Activated CD8-positive, alpha-beta memory T cell treated with anti-CD3 and anti-CD28 coated beads for 48 hours (primary cell): ENCODE measurements around the gene TECR.
"Not testable (repeated sequence)": the region's sequence is repeated elsewhere in the genome, so short reads cannot be mapped to it uniquely, and the experiment has no call there.

Source experiments
- DNase-seq, 3 experiments: peaks; one replicate each; pipeline ENCODE4 v3.0.0-alpha.2; 2020; ENCODE audit warnings: low read depth in 2 of 3, low spot score in 2 of 3

TECR gene

DNA sequence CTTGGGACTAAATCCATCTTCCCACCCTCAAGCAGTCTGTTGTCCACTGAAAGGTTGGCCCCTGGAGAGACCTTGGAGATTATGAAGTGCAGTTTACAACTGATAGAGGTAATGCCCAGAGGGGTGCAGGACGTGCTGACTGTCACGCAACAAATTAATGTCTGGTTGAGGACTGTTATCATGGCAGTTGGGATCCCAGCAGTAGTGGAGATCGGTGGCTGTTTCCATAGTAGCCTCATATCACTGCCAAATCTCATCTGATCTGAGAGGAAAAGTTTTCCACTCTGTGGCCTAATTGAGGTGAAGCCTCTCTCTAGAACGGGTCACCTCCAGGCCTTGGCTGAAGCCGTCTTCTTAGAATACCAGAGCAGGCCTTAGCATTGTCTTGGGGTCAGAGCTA lies 4.1 kb downstream of the TECR start:
- DNase-seq = no peak

- DNase-seq = no peak
These were observed 7.7 kb downstream of the TECR start for GRCh38 chr19:14536926-14537692.

DNA sequence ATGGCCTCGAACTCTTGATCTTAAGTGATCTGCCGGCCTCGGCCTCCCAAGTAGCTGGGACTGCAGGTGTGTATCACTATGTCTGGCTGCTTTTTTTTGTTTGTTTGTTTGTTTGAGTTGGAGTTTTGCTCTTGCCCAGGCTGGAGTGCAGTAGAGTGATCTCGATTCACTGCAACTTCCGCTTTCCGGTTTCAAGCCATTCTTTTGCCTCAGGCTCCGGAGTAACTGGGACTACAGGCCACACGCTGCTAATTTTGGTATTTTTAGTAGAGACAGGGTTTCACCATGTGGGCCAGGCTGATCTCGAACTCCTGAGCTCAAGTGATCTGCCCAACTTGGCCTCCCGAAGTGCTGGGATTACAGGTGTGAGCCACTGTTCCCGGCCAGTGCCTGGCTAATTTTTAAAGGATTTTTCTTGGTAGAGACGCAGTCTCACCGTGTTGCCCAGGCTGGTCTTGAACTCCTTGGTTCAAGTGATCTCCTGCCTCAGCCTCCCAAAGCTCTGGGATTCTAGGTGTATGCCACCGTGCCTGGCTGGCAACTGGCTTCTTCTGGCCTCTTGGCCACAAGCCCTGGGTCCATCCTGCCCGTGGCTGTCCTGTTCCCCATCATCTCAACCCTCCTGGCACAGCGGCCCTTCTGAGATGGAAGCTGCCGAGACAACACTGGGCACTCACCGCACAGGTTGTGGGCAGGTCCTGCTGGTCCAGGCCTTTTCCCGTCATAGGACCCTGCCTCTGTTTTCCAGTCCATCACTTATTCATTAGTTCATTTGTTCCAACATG lies 11.5 kb downstream of the TECR start:
- no peak for DNase-seq

GRCh38 chr19:14541979-14542378 lies 12.6 kb downstream of the TECR start:
- DNase-seq = not testable (repeated sequence)

- no peak for DNase-seq
These were observed 13.4 kb downstream of the TECR start for GRCh38 chr19:14542711-14543328.

DNA sequence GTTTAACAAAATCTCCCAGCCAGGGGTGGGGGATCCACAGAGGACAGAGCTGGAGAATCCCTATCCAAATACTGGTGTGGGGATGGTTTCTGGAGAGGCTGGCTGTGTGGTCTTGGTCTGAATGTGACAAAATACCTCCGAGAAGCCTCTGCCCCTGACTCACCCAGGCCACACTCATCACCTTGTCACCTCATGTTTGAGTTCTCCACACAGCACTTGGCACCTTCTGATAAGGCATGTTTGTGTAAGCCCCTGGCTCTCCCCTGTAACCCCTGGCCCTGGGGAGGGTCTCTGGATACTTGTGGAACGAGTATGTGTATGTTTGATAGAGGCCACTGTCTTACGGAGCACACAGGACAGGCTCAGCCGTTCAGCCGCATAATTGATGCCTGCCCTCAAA lies 14.7 kb downstream of the TECR start:
- no peak for DNase-seq

DNA sequence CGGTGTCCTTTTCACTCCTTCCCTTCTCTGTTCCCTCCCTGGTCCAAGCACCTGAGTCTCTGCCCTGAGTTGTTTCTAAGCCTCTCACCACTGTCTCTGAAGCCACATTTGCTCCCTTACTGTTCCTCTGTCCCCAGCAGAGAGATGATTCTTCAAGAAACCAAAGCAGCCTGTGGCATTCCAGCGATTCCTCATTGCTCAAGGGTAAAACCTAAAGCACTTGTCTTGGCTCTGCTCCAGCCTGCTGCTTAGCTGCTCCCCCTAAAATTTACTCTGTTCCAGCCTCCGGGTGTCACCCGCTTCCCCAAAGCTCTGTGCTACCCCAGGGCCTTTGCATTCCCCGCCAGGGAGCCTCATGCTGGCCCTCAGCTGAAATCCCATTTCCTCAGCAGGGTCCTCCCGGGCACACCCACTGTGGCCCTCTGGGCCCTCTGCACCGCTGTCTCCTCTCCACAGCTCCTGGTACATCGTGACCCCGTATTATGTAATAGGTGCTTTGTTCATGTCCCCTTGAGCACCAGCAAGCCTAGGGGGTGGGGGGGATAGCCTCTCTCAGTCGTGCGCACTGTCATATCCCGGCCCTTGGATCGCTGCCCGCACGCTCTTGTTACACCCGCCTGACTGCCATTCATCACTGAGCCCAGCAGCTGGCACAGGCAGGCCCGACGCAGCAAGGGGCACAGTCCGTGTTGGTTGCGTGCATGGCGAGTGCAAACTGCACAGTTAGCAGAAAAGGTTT lies 15.8 kb downstream of the TECR start:
- no peak for DNase-seq

- DNase-seq = no peak
These were observed 16.3 kb downstream of the TECR start for GRCh38 chr19:14545716-14546082.

DNA sequence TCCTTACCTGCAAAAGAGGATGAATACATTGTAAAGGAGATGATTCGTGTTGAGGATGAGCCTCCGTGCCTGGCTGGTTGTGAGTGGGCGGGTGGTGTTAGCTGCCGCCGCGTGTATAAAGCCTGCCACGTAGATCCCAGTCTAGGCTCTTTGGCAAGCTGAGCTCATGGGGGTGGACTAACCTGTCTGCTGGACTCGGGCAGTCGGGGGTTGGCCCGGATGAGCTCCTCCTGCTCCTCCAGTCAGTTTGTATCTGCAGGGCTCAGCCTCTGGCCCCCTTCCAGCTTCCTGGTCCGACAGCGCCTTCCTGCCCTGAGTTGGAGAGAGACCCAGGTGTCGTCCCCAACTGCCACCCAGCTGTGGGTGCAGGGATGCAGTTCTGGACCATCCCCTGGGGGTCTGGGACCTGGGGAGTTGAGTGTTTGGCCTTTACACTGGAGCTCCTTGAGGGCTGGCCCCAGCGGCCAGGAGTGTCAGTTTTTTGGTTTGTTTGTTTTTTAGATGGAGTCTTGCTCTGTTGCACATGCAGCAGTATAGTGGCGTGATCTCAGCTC lies 20.9 kb downstream of the TECR start:
- DNase-seq = no peak

- peak in 2 of 3 experiments; percentile 19 to 33 for DNase-seq
These were observed 22.0 kb downstream of the TECR start for GRCh38 chr19:14551134-14552005.

DNA sequence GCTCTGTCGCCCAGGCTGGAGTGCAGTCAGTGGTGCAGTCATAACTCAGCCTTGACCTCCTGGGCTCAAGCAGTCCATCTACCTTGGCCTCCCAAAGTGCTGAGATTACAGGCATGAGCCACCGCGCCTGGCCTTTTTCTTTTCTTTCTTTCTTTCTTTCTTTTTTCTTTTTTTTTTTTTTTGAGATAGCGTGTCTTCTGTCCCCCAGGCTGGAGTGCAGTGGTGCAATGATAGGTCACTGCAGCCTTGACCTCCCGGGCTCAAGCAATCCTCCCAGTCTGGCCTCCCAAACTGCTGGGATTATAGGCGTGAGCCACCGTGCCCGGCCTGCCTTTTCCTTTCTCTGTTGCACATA lies 22.6 kb downstream of the TECR start:
- not testable (repeated sequence) for DNase-seq

DNA sequence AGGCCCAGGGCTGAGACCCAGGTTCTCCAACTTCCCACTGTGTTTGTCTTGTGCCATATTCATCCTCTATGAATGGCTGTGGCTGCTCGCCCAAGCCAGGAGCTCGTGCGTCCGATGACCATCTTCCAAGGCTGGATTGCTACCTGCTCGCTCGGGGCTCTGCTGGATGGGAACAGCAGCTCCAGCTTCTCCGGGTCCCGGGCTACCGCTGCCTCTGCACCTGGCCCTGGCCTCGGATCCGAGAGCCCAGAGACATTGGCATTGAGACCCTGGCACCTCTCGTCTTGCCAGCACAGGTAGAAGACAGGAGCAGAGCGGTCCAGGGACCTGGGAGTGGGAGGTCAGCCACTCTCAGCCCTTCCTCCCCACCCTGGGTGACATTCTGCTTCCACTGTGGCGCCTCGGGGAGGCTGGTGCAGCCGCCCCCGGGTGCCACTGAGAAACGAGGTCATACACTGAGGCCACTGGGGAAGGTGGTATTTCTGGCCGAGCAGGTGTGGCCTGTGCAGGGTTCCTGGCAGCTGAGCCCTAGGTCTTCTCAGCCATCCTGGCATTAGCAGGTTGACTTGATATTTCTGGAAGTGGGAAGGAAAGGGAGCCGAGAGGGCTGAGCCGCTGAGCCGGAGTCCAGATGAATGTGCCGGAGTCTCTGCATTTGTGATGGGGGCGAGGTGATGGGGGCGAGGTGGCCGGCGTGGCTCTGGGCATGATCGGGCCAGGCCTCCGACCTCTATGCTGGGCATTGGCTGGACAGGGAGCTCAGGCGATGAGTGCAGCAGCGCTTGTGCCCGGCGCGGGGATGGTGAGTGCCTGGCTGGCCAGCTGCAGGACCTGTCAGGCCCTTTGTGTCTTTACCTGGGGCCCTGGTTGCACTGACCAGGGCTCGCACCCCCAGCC lies 23.9 kb downstream of the TECR start:
- DNase-seq = no peak

DNA sequence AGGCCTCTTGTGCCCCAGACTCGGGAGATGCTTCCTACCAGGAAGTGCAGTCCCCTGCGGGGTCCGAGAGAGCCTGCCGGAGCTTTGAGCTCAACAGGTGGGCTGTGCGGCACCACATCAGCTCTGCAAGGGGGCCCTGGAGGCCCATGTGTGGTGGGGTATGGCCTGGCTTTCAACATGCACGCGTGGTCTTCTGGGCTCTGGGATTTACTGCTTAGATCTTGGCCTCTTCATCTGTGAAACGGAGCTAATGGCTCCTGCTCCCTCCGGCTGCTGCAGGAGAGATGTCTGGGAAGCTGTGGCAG lies 24.5 kb downstream of the TECR start:
- no peak for DNase-seq

GRCh38 chr19:14554382-14554812 lies 25.0 kb downstream of the TECR start:
- no peak for DNase-seq

DNA sequence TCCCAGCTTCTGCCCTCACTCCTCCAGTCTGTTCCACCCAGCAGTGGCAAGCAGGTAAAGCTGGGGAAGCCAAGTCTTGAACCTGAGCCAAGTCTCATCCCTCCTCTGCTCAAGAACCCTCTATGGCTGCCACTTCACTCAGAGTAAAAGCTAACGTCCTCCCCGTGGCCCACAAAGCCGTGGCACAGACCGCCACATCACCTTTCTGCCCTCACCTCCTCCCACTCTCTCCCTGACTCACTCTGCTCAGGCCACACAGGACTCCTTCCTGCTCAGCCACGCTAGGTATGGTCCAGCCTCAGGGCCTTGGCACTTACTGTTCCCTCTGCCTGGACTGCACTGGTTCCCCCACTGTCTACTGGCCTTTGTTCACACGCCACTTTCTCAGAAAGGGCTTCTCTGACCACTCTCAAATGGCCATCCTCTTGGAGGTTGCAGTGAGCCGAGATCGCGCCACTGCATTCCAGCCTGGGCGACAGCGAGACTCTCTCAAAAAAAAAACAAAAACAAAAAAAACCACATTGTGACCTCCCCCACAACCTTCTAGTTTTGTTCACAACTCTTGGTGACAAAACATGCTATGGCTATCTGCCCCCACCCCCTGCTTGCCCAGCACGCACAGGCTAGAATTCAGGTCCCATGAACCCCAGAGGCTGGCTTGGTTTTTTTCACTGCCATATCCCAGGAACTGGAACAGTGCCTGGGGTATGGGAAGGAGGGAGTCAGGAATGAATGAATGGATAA lies 26.7 kb downstream of the TECR start:
- no peak for DNase-seq

DNA sequence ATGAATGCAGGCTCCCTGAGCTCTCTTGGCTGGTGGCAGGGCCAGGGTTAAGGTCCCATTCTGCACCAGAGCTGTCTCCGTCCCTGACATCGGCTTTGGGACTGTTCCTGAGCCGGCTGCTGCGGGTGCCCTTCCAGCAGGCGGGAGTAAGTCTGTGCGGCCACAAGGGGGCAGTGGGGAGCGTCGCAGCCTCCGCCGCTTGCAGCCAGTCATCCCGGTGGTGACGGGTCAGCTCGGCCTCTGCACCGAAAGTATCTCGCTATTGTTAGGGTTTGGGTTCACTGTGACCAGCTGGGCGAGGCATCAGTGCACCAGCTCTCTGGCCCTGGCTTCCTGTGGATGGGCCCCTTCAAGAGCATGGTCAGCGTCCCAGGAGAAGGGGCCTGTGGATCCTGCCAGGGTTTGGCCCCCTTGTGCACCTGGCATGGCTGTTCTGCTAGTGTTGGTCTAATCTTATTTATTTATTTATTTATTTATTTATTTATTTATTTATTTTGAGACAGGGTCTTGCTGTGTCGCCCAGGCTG lies 27.3 kb downstream of the TECR start:
- peak; percentile 48 to 60 (median 59) for DNase-seq

DNA sequence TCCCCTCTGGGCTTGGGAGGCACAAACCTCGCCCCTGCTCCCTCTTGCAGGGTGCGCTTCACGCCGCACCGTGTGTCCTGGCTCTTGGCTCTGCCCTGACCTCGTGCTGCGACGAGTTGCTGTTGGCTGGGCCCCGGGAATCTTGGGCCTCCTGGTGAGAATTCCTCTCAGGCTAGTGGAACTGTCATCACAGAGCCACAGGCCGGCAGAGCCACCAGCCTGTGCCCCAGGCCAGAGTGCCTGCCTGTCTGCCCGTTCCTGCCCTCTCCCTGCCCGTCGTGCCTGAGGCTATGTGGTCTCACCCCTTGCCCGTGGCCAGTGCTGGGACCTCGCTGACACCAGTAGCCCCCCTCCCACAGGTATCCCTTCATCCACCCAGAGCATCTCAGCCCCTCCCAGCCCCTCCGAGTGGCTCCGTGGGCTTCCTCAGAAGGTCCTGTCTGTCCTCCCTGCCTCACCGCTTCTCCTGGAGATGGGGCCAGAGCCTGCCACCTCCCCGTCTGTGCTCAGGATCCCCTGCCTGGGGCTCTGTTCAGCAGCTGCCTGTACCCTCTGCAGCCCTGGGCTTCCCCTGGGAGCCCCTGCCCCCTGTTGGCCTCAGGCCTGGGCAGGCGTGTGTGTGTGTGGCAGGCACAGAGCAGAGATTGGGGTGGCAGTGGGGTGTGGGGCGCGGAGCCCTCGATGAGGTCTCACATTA lies 29.1 kb downstream of the TECR start:
- no peak for DNase-seq
